Measurements from ENCODE around the gene ARFGAP1.

DNA sequence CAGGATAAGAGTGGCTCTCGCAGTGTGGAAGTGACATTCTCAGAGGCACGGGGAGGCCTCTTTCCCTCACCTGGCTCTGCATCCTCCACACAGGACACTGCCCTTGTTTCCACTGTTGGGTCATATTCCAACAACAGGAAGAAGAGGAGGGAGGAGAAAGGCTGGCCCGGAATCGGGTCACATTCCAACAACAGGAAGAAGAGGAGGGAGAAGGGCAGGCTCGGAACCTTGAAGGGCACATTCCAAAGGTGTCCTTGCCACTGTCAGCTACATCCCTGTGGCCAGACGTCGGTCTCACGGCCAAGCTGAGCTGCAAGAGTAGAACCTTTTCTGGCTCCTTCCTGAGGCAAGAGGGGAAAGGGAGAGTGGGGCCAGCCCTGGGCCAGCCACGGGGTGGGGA is 63.1 kb downstream of the ARFGAP1 start:
- no peak for TF ChIP-seq CTCF (IDR thresholded peaks at IDR 0.05)
- TF ChIP-seq POLR2A (IDR thresholded peaks at IDR 0.05), result no peak

Data from lower leg skin (tissue), 3 donors.